Measurements from ENCODE around the gene KCNA10.

Gene KCNA10

DNA sequence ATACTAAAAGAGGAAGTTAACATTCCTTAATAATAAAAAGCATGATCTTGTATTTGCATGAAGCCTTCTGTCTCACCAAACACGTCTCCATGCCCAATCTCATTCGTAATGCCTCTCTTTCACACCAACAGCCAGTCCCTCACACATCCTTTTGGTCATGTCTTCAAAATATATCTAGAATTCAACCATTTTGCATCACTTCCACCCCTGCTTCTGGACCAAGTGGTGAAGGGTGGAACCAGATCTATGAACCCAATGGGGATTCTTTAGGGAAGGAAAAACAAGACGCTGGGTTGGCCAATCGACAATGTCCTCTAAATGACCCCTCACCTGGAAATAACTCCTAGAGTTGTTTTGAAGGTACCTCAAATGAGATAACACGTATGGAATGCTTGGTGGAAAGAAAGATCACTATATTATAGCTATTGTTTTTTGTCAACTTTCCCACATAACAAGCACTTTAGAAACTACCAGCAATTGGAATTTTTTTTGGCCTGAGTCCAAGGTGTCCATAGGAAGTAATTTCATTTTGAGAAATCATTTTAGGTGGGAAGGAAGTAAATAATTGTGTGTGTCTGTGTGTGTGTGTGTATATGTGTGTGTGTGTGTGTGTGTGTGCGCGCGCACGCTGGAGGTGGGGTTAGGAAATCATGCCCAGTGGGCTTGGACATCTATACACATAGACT lies at the start of gene KCNA10:
TSS of gene KCNA10 (minus strand) at position 51 of the 686 bp plus-strand sequence. CDS start 388 bp downstream, outside the sequence.
- no peak for DNase-seq

DNA sequence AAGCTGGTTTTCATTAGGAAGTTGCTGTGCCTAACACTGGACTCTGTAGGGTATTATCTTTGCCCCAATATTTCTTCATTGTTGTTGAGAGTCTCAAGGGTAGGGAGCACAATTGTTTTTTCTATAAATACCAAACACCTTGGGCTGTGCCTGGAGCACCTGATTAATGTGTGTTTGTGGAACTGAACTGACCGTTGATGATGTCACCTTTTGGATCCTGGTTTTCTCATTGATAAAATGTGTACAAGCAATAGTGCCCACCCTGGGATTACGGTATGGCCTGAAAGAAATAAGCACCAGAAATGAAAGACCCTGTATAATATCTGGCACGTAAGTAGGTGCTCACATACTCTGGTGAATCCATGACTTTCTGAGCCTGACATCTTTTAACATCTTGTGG lies 47.9 kb upstream of the KCNA10 start:
- no peak for DNase-seq

DNA sequence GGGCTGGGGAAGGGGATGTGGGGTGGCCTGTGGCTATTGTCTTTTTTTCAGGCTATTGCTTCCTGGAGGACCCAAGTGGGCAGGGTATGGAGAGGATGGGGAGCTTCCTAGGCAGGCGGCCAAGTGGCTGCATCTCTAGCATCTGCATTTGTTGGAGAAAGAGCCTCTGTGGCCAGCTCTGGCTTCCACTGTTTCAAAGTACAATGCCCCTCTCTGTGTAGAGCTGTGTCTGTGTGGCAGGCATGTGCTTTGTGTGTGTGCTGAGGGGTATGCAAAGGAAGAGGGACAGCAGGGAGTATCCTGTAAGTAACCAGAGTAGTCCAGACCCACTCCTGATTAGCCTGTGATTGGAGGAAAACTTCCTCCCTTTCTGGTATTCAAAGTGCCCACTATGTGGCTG lies 46.6 kb upstream of the KCNA10 start:
- no peak for DNase-seq

- DNase-seq, result no peak
Observed at GRCh38 chr1:110563089-110563488, 44.1 kb upstream of the KCNA10 start.

DNA sequence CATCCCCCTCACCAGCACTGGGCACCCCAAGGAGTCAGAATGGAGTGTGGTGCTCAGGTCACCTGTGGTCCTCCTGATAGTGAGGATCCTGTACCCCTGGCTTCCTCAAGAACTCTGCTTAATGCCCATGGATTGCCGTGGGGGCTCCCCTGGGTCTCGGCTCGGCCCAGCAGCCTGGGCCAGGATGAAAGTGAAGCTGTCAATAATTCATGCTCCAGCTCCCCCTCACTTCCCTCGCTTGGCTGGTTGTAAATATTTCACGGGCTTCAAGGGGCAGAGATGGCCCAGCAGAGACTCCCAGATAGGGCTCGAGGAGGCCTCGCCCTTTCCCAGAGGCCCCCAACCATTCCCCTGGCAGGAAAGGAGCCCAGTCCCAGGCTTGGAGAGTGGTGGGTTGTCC lies 42.6 kb upstream of the KCNA10 start:
- DNase-seq, result no peak

GRCh38 chr1:110559157-110559556 lies 40.2 kb upstream of the KCNA10 start:
- DNase-seq, result no peak

DNA sequence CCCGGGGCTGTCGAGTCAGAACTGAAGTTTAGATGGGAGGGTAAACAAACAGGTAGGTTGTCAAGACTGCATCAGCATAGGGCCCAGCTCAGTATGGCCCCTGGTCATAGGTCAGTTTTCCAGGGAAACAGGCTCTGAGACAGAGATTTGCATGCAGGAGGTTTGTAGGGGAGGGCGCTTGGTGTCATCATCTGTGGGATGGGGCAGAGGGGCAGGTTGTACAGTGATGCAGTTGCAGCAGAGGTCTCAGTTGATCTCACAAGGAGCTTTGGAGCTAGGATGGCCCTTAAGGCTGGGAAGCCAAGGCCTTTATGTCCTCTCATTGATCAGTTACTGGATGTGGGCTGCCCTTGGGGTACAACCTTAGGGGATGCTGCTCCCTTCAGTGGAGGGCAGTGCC lies 38.5 kb upstream of the KCNA10 start:
- no peak for DNase-seq

GRCh38 chr1:110556471-110556807 lies 37.5 kb upstream of the KCNA10 start:
- DNase-seq, result no peak

DNA sequence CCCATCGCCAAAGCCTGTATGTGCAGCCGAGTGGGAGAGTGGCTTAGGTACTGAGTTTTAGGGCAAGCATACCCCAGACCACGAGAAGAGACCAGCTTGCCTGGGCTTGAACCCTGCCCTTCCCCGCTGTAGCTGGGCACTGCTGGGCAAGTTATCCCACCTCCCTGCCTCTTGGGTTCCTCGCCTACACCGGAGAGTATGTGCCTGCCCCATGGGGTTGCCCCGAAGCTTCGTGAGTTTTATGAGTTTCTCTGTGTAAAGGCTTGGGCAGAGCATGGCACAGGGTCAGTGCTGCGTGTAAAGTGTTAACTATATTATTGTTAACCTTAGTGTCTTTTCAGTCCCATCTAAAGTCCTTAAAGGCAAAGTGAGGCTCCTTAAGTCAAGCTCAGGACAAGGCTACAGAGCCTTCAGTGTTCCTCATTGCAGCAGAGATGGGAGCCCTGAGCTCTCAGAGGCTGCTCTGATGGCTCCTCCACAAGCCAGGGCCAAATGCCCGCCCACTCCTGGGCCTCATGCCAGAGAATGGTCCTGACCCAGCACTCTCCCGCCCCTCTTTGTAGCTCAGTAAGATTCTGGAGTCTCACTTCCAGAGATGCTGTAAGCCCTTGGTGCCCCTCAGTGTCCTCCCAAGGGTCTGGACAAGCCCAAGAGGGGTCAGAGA lies 37.0 kb upstream of the KCNA10 start:
- no peak for DNase-seq

DNA sequence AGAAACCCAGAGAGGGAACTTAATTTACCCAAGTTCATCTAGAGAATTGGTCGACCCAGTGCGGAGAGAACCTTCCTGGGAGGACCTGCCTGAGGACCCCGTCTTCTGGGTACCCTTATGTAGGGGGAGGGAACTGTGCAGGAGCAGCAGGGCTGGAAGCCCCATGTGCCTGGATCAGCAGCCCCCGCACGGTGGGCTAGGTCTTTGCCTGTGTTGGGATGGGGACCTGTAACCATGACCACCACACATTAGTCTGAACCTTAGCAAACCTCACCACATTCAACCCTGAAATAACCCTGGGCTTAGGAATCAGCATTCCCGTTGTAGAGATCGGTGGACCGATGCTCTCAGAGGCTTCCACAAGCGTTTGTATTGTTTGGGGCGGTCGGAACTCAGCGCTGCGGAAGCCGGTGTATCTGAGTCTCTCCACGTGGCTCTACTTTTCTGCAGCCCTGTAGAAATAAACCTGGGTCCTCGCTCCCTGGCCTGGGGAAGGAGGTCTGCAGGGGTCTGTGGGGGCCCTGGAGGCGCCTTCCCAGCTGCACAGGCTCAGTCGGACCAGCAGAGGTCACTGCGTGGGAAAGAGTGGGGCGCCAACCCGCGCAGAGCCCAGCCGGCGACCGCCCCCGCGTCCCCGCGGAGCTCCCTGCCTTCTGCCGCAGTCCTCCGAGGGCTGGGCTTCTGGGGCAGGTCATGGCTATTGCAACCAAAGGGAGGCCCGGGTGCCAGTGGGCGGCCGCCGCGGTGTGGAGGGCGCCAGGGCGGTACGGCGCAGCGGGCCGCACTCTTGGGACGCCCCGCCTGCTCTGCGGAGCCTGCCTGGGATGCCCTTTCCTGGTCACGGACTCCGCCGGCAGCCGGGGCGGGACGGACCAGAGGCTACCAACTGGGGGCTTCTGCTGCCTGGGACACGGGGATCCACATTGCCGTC lies 36.2 kb upstream of the KCNA10 start:
- DNase-seq, result no peak

DNA sequence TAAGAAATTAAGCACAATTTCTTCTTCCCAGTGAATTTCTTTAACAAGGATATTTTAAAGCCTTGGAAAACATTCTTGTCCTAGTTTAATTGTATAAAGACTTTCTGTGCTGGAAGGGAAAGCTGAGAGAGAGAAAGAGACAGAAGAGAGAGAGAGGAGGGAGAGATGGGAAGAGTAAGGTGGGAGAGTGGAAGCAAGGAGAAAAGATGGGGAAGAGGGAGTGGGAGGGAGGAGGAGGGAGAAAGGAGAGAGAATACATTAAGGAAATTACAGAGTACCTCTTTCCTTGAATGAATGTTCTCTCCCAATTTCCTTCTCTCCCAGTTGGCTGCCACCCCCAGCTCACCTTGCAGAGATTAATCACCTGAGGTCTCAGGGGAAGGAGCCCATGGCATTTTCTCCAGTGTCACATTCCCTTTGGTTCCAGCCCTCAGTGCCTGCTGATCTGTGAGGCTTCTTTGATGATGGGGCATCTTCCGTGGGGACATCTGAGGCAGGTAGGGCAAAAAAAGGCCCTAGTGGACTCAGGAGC lies 32.4 kb upstream of the KCNA10 start:
- no peak for DNase-seq

GRCh38 chr1:110549831-110550230 lies 30.9 kb upstream of the KCNA10 start:
- no peak for DNase-seq

GRCh38 chr1:110548381-110548780 lies 29.4 kb upstream of the KCNA10 start:
- no peak for DNase-seq

DNA sequence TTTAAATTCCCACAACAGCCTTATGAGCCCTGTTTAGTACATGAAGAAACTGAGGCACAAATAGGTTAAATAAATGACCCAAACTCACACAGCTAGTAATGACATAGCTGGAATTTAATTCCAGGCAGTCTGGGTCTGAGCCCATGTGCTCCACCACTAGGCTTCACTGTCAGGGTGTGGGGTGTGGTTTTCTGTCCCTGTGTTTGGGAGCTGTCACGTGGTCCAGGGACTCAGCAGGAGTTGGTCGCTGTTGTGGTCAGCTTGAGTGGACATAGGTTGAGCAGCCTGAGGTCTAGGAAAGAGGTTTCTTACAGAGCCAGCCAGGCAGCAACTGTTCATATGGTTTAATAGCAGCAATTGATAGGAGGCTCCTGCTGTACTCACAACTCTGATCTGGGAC lies 28.0 kb upstream of the KCNA10 start:
- no peak for DNase-seq

DNA sequence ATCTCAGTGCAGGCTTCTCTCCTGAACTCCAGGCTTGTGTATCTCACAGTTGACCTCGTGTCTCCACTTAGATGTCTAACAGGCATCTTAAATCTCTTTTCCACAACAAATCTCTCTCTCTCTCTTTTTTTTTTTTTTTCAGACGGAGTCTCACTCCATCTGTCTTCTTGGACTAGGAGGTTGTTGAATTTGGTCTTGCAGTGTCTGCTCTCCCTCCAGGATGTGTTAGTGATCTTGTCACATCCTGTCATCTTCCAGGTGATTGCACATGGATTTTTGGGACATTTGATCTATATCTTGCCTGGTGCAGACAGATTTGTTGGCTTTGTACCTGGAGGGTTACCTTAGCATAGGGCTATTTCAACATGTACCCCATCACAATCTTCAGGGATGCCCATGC lies 26.5 kb upstream of the KCNA10 start:
- DNase-seq, result no peak

- DNase-seq, result no peak
Observed at GRCh38 chr1:110544753-110545152, 25.8 kb upstream of the KCNA10 start.

GRCh38 chr1:110542725-110543124 lies 23.8 kb upstream of the KCNA10 start:
- DNase-seq, result no peak

DNA sequence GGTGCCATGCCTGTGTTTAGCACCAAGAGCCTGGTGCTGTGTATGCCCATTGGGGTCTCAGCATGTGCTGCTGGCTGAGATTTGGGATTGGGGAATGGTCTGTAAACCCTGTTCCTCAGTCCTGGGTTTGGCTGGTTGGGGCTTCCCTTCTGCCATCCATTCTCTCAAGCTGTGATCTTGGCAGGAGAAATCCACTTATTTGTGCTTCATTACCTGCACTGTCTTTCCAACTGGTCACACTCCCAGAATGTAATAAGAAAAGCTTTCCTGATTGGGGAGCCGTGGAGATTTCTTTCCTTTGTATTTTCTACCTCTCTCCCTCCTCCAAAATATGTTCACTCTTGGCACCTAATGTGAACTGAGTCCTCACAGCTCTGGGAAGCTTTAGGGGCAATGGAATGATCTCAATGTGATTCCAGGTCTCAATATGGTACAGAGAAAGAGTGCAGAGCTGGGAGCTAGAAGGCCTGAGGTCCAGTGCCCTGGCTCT lies 23.0 kb upstream of the KCNA10 start:
- no peak for DNase-seq

GRCh38 chr1:110540891-110541685 lies 22.1 kb upstream of the KCNA10 start:
- no peak for DNase-seq

GRCh38 chr1:110538921-110539320 lies 19.9 kb upstream of the KCNA10 start:
- no peak for DNase-seq

- no peak for DNase-seq
Observed at GRCh38 chr1:110538075-110538474, 19.1 kb upstream of the KCNA10 start.

DNA sequence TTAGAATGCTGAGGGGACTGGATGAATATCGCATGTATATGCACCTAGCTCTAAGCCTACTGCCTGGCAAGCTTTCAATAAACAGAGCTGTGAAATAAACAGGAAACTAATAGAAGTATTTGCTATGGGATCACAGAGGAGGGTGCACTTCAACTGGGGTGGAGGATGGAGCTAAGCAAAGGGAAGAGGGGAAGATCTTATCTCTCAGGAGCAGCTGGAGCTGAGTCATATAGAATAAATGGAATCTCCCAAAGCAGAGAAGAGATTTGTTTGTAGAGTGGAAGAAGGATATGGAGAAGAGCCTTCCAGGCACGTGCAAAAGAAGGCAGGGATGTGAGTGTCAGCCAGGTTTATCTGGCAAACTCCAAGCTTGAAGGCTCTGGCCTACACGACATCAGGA lies 17.0 kb upstream of the KCNA10 start:
- DNase-seq, result no peak

- DNase-seq, result no peak
Observed at GRCh38 chr1:110533230-110533629, 14.3 kb upstream of the KCNA10 start.

Measured in GOT3 (cell line).